Panc1 (cell line): ENCODE results near the gene BHLHE23. TPM values are rescaled to one million over a fixed set of nuclear protein-coding genes. Genes with fewer than 3 reads are reported as not detected.

Source experiments
- ATAC-seq: fragments of 200-7000 bp; cut with Tn5 transposase; 2 replicates; pipeline ENCODE4 v1.9.1; 2020; ENCODE audit warnings: mild to moderate bottlenecking, moderate library complexity
- BruUV-seq: library from RNA; stranded (reverse); fragments of 400-500 nt; replicated peaks from 2 replicates; lab custom pipeline; 2021; lab: Mats Ljungman, UMichigan
- CTCF ChIA-PET: fragments of 300-600 bp; sonication (Branson Sonifier 250); formaldehyde crosslinking; loops from one replicate; lab custom pipeline; 2022; ENCODE audit warnings: antibody characterized with exemption; lab: Charles Lee
- POLR2A ChIA-PET: fragments of 300-600 bp; sonication (Branson Sonifier 250); formaldehyde crosslinking; loops from one replicate; lab custom pipeline; 2022; ENCODE audit warnings: antibody characterized with exemption; lab: Charles Lee
- DNase-seq: peaks from one replicate; pipeline ENCODE4 v3.0.0-alpha.2; 2010; ENCODE audit warnings: low read depth, low spot score
- H3K27ac ChIP-seq: 2 replicates; pipeline ENCODE4 v1.5.1; 2011; ENCODE audit warnings: mild to moderate bottlenecking, low read length, inconsistent platforms
- H3K27me3 ChIP-seq: fragments of 200-500 bp; sonication (Bioruptor generic); 2 replicates; pipeline ENCODE4 v1.6.0; 2014; ENCODE audit warnings: low read length, inconsistent platforms; ENCODE audit not compliant: control insufficient read depth, insufficient read depth
- H3K36me3 ChIP-seq: fragments of 200-500 bp; sonication (Bioruptor generic); 2 replicates; pipeline ENCODE4 v1.5.1; 2014; ENCODE audit warnings: inconsistent platforms, mild to moderate bottlenecking, low read length, moderate library complexity; ENCODE audit not compliant: control insufficient read depth, insufficient read depth
- H3K4me1 ChIP-seq: 2 replicates; pipeline ENCODE4 v1.5.1; 2011; ENCODE audit warnings: inconsistent platforms, mild to moderate bottlenecking, low read length, moderate library complexity; ENCODE audit not compliant: control insufficient read depth, insufficient read depth
- H3K4me3 ChIP-seq, 2 experiments: 2 replicates each; pipeline ENCODE4 v1.5.1; 2011 to 2012; ENCODE audit warnings: low read depth in 2 of 2, low read length in 2 of 2, mild to moderate bottlenecking in 2 of 2, inconsistent platforms in 1 of 2, moderate library complexity in 1 of 2
- H3K9me3 ChIP-seq: fragments of 200-500 bp; sonication (Bioruptor generic); 2 replicates; pipeline ENCODE4 v1.5.1; 2014; ENCODE audit warnings: low read depth, mild to moderate bottlenecking, inconsistent platforms, low read length, moderate library complexity; ENCODE audit not compliant: control insufficient read depth, insufficient read depth
- POLR2AphosphoS5 ChIP-seq: IDR thresholded peaks from 2 replicates; pipeline ENCODE4 v1.6.1; 2012; ENCODE audit warnings: mild to moderate bottlenecking, low read depth, low read length, moderate library complexity
- SIN3A ChIP-seq: IDR thresholded peaks from 2 replicates; pipeline ENCODE4 v1.6.1; 2012; ENCODE audit warnings: low read depth, mild to moderate bottlenecking, low read length, moderate library complexity, borderline replicate concordance; ENCODE audit not compliant: insufficient read depth
- TCF7L2 ChIP-seq: IDR thresholded peaks from 2 replicates; pipeline ENCODE4 v1.6.1; 2011; ENCODE audit warnings: mild to moderate bottlenecking, low read depth, low read length, inconsistent platforms
- in situ Hi-C: cut with HindIII; loops from 2 replicates; pipeline ENCODE4 v1.10.0; 2016; ENCODE audit warnings: low sequenced_read_pairs, low pct_unique_long_range_greater_than_20kb
- intact Hi-C: fragments of 100-400 bp; cut with micrococcal nuclease; formaldehyde crosslinking; loops from one replicate; pipeline ENCODE4 v1.10.0; 2022; ENCODE audit not compliant: unreplicated experiment
- total RNA-seq: library from RNA; stranded (reverse); gene quantifications from one replicate; pipeline ENCODE4 v1.2.1, GENCODE V29; 2021; ENCODE audit not compliant: unreplicated experiment
- TF ChIP-seq, protein P1 (sequence below), 2 experiments: IDR thresholded peaks; 2 replicates each; pipeline ENCODE4 v1.6.1; 2011 to 2012; ENCODE audit warnings: low read depth in 2 of 2, control low read depth in 1 of 2, low read length in 1 of 2, mild to moderate bottlenecking in 1 of 2, moderate library complexity in 1 of 2; ENCODE audit not compliant: insufficient read depth in 1 of 2
- TF ChIP-seq, protein P2 (sequence below): fragments of 450-650 bp; IDR thresholded peaks from 2 replicates; pipeline ENCODE4 v1.5.1; 2017; ENCODE audit warnings: mild to moderate bottlenecking

BHLHE23 gene
- total RNA-seq, 1 experiment from 2014 or later = not detected

DNA sequence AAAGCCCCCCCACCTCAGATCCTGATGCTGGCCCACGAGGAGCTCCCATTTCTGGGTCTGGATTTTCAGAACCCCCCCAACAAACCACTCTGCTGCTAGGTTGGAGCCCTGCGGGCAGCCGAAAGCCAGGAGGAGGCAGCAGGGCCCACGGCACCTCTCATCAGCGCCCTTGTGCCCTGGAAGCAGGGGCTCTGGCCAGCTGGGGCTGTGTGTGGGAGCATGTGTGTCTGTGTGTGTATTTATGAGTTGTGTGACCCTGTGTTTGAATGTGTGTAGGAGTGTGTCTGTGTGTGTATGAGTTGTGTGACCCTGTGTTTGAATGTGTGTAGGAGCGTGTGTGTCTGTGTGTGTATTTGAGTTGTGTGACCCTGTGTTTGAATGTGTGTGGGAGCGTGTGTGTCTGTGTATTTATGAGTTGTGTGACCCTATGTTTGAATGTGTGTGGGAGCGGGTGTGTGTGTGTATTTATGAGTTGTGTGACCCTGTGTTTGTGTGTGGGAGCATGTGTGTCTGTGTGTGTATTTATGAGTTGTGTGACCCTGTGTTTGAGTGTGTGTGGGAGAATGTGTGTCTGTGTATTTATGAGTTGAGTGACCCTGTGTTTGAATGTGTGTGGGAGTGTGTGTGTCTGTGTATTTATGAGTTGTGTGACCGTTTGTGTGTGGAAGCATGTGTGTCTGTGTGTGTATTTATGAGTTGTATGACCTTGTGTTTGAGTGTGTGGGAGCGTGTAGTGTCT, 35.4 kb downstream of the BHLHE23 start:
- CTCF ChIA-PET = interaction anchor here (0.7 kb wide), 1 partner anchor 81 kb away, joined by 3 read pairs; no protein-coding TSS in a partner anchor
- no TSS peak for BruUV-seq
- Histone ChIP-seq H3K4me1 (no peaks in the 10 kb centered on the region; the same call in 1 of the 2 replicates), H3K36me3 (no peaks in the 10 kb centered on the region), H3K27ac (no peak overlapping the region), H3K9me3 (no peaks in the 10 kb centered on the region), H3K27me3 (no peaks in the 10 kb centered on the region), H3K4me3 (no peak overlapping the region)
- in situ Hi-C loops = no loop called here
- intact Hi-C loops = no loop called here
- no peak for DNase-seq
- POLR2A ChIA-PET = no interaction called here
- no peak for ATAC-seq
- TF ChIP-seq, protein P1, sequence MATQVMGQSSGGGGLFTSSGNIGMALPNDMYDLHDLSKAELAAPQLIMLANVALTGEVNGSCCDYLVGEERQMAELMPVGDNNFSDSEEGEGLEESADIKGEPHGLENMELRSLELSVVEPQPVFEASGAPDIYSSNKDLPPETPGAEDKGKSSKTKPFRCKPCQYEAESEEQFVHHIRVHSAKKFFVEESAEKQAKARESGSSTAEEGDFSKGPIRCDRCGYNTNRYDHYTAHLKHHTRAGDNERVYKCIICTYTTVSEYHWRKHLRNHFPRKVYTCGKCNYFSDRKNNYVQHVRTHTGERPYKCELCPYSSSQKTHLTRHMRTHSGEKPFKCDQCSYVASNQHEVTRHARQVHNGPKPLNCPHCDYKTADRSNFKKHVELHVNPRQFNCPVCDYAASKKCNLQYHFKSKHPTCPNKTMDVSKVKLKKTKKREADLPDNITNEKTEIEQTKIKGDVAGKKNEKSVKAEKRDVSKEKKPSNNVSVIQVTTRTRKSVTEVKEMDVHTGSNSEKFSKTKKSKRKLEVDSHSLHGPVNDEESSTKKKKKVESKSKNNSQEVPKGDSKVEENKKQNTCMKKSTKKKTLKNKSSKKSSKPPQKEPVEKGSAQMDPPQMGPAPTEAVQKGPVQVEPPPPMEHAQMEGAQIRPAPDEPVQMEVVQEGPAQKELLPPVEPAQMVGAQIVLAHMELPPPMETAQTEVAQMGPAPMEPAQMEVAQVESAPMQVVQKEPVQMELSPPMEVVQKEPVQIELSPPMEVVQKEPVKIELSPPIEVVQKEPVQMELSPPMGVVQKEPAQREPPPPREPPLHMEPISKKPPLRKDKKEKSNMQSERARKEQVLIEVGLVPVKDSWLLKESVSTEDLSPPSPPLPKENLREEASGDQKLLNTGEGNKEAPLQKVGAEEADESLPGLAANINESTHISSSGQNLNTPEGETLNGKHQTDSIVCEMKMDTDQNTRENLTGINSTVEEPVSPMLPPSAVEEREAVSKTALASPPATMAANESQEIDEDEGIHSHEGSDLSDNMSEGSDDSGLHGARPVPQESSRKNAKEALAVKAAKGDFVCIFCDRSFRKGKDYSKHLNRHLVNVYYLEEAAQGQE (IDR thresholded peaks at IDR 0.05; ENCODE audit: insufficient read depth in 1 of 2, low read depth in 2 of 2, low read length in 1 of 2) = no peak
- TF ChIP-seq TCF7L2 (no peak), SIN3A (no peak), POLR2AphosphoS5 (no peak)
- TF ChIP-seq, protein P2, sequence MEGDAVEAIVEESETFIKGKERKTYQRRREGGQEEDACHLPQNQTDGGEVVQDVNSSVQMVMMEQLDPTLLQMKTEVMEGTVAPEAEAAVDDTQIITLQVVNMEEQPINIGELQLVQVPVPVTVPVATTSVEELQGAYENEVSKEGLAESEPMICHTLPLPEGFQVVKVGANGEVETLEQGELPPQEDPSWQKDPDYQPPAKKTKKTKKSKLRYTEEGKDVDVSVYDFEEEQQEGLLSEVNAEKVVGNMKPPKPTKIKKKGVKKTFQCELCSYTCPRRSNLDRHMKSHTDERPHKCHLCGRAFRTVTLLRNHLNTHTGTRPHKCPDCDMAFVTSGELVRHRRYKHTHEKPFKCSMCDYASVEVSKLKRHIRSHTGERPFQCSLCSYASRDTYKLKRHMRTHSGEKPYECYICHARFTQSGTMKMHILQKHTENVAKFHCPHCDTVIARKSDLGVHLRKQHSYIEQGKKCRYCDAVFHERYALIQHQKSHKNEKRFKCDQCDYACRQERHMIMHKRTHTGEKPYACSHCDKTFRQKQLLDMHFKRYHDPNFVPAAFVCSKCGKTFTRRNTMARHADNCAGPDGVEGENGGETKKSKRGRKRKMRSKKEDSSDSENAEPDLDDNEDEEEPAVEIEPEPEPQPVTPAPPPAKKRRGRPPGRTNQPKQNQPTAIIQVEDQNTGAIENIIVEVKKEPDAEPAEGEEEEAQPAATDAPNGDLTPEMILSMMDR = no peak

DNA sequence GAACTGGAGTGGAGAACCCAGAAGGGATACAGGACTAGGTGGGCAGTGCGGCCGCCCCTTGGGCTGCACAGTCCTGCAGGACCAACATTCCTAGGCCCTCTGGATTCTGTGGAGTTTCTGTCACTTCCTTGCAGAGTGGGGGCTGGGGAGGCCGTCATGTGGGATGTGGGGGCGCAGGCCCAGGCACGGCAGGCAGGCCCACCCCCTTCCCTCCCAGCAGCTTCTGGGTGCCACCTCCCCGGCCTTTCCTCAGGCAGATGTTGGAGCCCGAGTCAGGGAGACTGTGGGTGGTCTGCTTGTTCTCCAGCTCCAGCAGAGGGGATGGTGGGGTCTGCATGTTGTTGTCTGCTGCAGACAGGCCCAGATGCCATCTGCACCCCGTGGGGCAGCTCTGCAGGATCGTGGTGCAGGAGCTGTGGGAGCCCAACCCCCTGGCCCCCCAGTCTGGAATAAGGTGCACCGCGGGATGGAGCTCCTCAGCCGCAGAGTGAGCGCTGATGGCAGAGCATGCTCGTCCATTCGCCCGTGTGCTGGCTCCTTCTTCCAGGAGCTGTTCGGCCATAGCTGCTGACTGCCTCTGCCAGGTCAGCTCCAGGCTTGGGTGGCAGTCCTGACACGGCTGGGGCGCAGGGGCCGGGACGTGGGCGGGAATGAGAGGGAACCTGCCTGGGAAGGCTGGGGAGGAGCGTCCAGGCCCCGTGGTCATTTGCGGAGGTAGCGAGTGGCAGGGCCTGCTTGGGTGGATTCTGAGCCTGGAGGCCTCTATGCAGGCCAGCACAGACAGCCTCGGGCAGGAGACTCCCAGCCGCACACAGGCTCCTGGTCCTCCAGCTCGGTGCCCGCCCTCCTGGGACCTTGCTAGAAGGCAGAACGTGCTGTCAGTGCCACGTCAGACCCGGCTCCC, 36.2 kb downstream of the BHLHE23 start:
- in situ Hi-C loops (no loop called here), intact Hi-C loops (no loop called here)
- no peaks in the 10 kb centered on the region for H3K27me3 ChIP-seq
- ATAC-seq = peak; percentile 36; the same call in 1 of the 2 replicates
- TF ChIP-seq, protein P1 (IDR thresholded peaks at IDR 0.05; ENCODE audit: insufficient read depth in 1 of 2, low read depth in 2 of 2, low read length in 1 of 2) = no peak
- TF ChIP-seq TCF7L2 = no peak
- no peak for TF ChIP-seq POLR2AphosphoS5
- TF ChIP-seq SIN3A = no peak
- TF ChIP-seq, protein P2 = no peak
- POLR2A ChIA-PET = no interaction called here
- no TSS peak for BruUV-seq
- H3K36me3 ChIP-seq = no peaks in the 10 kb centered on the region
- CTCF ChIA-PET = interaction anchor here (0.7 kb wide), 1 partner anchor 80 kb away, joined by 3 read pairs; no protein-coding TSS in a partner anchor
- DNase-seq = no peak
- H3K4me3 ChIP-seq = no peak overlapping the region
- H3K4me1 ChIP-seq = no peaks in the 10 kb centered on the region; the same call in 1 of the 2 replicates
- H3K27ac ChIP-seq = no peak overlapping the region
- H3K9me3 ChIP-seq = no peaks in the 10 kb centered on the region
